ENCODE measurements around the gene OS9. TPM values are rescaled to one million over a fixed set of nuclear protein-coding genes. Genes with fewer than 3 reads are reported as not detected.

Gene OS9
- total and polyA plus RNA-seq, 2 donors (not counting 3 experiments of a cell fraction or from before 2014, with no cell fraction given), result 212 to 561 TPM

DNA sequence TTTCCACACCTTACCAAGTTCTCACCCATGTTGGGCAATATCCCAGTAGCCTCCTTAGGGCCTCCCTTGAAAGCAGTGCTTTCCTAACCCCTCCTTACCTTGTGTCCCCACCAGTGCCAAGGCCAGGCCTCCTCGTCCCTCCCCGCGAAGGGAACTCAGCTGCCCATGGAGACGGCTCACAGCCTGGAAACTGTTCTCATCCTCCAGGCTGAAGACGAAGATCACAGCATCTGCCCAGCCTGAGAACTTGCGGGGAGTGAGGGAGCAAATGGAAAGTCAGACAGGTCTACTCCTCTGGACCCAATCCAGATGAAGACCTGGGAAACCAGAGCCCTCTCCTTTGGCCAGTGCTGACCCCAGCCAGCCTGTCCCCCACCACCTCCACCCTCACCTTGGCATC, 40.0 kb downstream of the OS9 start:
- no peak for TF ChIP-seq POLR2AphosphoS5 (IDR thresholded peaks at IDR 0.05; ENCODE audit: insufficient read depth, low read depth, low read length)
- TF ChIP-seq EZH2 (IDR thresholded peaks at IDR 0.05; ENCODE audit: borderline replicate concordance, low read depth, low read length, severe bottlenecking), result peak; percentile 24
- TF ChIP-seq POLR2A (IDR thresholded peaks at IDR 0.05; ENCODE audit: low read depth, low read length), result no peak
- Histone ChIP-seq H3K27ac (ENCODE audit: insufficient read depth, low read depth, low read length) (no peak overlapping the region), H3K36me3 (ENCODE audit: control insufficient read depth in 2 of 2, extremely low read depth in 1 of 2, insufficient read depth in 2 of 2, low read length in 2 of 2) (no peaks in the 10 kb centered on the region), H4K20me1 (replicated peaks; ENCODE audit: control insufficient read depth, extremely low read depth, insufficient read depth, low read length) (no peaks in the 10 kb centered on the region), H2AFZ (ENCODE audit: low read depth, low read length) (no peak overlapping the region), H3K4me1 (ENCODE audit: control insufficient read depth, extremely low read depth, insufficient read depth, low read length) (no peaks in the 10 kb centered on the region), H3K9me3 (replicated peaks; ENCODE audit: control insufficient read depth, insufficient read depth, low read length) (no peaks in the 10 kb centered on the region), H3K27me3 (ENCODE audit: control insufficient read depth in 2 of 2, insufficient read depth in 2 of 2, low read length in 2 of 2) (peaks cover 62 to 65% of the 10 kb centered on the region in 2 experiments), H3K9me1 (replicated peaks; ENCODE audit: control insufficient read depth, extremely low read depth, insufficient read depth, low read length) (no peaks in the 10 kb centered on the region), H3K4me2 (ENCODE audit: insufficient read depth, low read length) (no peak overlapping the region), H3K9ac (replicated peaks; ENCODE audit: extremely low read depth, insufficient read depth, low read length) (no peak overlapping the region), H3K79me2 (ENCODE audit: control insufficient read depth, insufficient read depth, low read length) (no peaks in the 10 kb centered on the region), H3K4me3 (replicated peaks in 1 of 3; ENCODE audit: insufficient read depth in 1 of 3, low read depth in 1 of 3, low read length in 3 of 3) (no peak overlapping the region)
- dilution Hi-C loops (cut with MboI; ENCODE audit: extremely low pct_ligation_motif_present, low sequenced_read_pairs), result no loop called here
- intact Hi-C loops (cut with micrococcal nuclease), result no loop called here
- ChIA-PET CTCF (interaction anchor here (2.3 to 6.1 kb wide), 2 partner anchors 8 to 23 kb away, joined by 8 to 48 read pairs; no protein-coding TSS in a partner anchor), POLR2A (interaction anchor here (0.6 kb wide), 1 partner anchor 488 kb away, joined by 4 read pairs; no protein-coding TSS in a partner anchor)
- BruUV-seq (replicated peaks), result no TSS peak
- FAIRE-seq (no peak), DNase-seq (ENCODE audit: low read depth, low spot score) (no peak)

DNA sequence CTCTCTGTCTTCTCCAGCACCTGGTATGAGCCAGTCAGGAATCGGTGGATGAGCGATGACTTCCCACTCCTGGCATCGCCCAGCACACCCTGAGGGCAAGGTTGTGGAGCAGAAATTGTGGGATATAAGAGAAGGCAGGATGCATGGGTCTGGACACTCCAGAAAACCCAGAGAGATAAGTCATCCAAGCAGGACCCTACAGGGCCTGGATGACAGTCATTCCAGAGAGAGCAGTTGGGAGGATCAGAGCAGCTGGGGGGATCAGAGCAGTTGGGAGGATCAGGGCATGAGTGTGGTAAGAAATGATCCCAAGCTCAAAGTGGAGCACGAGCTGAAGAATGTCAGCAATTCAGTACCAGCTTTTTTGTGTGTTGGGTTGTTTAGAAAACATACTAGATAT, 40.7 kb downstream of the OS9 start:
- no peaks in the 10 kb centered on the region for H3K36me3 ChIP-seq (ENCODE audit: control insufficient read depth in 2 of 2, extremely low read depth in 1 of 2, insufficient read depth in 2 of 2, low read length in 2 of 2)
- H3K27me3 ChIP-seq (ENCODE audit: control insufficient read depth in 2 of 2, insufficient read depth in 2 of 2, low read length in 2 of 2), result peaks cover 68 to 69% of the 10 kb centered on the region in 2 experiments
- H3K9ac ChIP-seq (replicated peaks; ENCODE audit: extremely low read depth, insufficient read depth, low read length), result no peak overlapping the region
- H3K4me3 ChIP-seq (replicated peaks in 1 of 3; ENCODE audit: insufficient read depth in 1 of 3, low read depth in 1 of 3, low read length in 3 of 3), result no peak overlapping the region
- no peak overlapping the region for H3K4me2 ChIP-seq (ENCODE audit: insufficient read depth, low read length)
- BruUV-seq (replicated peaks), result no TSS peak
- H3K4me1 ChIP-seq (ENCODE audit: control insufficient read depth, extremely low read depth, insufficient read depth, low read length), result no peaks in the 10 kb centered on the region
- H3K27ac ChIP-seq (ENCODE audit: insufficient read depth, low read depth, low read length), result no peak overlapping the region
- CTCF ChIA-PET, result interaction anchor here (2.0 to 6.1 kb wide), 3 partner anchors 9 to 151 kb away, joined by 8 to 48 read pairs (median 8); no protein-coding TSS in a partner anchor
- FAIRE-seq (no peak), DNase-seq (ENCODE audit: low read depth, low spot score) (no peak)
- TF ChIP-seq, protein P1, sequence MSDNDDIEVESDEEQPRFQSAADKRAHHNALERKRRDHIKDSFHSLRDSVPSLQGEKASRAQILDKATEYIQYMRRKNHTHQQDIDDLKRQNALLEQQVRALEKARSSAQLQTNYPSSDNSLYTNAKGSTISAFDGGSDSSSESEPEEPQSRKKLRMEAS (IDR thresholded peaks at IDR 0.05; ENCODE audit: insufficient read depth, insufficient read length), result no peak
- TF ChIP-seq, protein P2, sequence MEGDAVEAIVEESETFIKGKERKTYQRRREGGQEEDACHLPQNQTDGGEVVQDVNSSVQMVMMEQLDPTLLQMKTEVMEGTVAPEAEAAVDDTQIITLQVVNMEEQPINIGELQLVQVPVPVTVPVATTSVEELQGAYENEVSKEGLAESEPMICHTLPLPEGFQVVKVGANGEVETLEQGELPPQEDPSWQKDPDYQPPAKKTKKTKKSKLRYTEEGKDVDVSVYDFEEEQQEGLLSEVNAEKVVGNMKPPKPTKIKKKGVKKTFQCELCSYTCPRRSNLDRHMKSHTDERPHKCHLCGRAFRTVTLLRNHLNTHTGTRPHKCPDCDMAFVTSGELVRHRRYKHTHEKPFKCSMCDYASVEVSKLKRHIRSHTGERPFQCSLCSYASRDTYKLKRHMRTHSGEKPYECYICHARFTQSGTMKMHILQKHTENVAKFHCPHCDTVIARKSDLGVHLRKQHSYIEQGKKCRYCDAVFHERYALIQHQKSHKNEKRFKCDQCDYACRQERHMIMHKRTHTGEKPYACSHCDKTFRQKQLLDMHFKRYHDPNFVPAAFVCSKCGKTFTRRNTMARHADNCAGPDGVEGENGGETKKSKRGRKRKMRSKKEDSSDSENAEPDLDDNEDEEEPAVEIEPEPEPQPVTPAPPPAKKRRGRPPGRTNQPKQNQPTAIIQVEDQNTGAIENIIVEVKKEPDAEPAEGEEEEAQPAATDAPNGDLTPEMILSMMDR (IDR thresholded peaks at IDR 0.05; ENCODE audit: extremely low read depth in 1 of 2, insufficient read depth in 1 of 2, low read depth in 1 of 2, low read length in 2 of 2), result no peak
- TF ChIP-seq EZH2 (IDR thresholded peaks at IDR 0.05; ENCODE audit: borderline replicate concordance, low read depth, low read length, severe bottlenecking), result peak; percentile 6
- POLR2A ChIA-PET, result no interaction called here
- H2AFZ ChIP-seq (ENCODE audit: low read depth, low read length), result no peak overlapping the region
- dilution Hi-C loops (cut with MboI; ENCODE audit: extremely low pct_ligation_motif_present, low sequenced_read_pairs), result no loop called here
- H3K79me2 ChIP-seq (ENCODE audit: control insufficient read depth, insufficient read depth, low read length), result no peaks in the 10 kb centered on the region
- no peaks in the 10 kb centered on the region for H3K9me1 ChIP-seq (replicated peaks; ENCODE audit: control insufficient read depth, extremely low read depth, insufficient read depth, low read length)
- intact Hi-C loops (cut with micrococcal nuclease), result no loop called here
- no peaks in the 10 kb centered on the region for H3K9me3 ChIP-seq (replicated peaks; ENCODE audit: control insufficient read depth, insufficient read depth, low read length)
- no peaks in the 10 kb centered on the region for H4K20me1 ChIP-seq (replicated peaks; ENCODE audit: control insufficient read depth, extremely low read depth, insufficient read depth, low read length)
